ENCODE results near the gene HS6ST2.

HS6ST2 gene

DNA sequence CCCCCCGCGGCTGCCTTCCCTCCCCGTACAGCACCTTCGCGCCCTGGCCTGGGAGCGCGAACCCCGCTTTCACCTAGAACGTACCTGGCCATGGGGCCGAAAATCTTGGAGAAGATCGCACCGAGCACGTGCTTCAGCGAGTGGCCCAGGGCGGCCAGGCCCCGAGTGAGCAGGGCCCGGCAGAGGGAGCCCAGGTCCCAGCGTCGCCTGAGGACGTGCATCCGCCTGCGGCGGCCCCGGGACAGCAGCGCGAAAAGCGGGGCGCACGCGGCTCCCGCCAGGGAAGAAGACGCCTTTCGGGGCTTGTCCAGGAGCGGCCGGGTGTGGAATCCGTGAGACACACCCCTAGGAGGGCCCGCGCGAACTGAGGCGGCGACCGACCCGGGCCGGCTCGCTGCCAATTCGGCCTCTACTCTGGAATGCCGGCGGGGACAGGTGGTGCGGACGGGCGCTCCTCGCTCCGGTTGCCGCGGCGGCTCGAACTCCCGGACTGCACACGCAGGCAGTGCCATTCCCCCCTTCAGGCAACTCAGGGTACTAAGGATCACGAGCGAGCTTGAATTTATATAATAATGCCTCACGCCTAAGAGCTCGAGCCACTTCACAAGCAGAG is at the start of gene HS6ST2:
Gene HS6ST2 (minus strand): TSS at position 539 of the 613 bp plus-strand sequence.
- TF ChIP-seq, protein P1, sequence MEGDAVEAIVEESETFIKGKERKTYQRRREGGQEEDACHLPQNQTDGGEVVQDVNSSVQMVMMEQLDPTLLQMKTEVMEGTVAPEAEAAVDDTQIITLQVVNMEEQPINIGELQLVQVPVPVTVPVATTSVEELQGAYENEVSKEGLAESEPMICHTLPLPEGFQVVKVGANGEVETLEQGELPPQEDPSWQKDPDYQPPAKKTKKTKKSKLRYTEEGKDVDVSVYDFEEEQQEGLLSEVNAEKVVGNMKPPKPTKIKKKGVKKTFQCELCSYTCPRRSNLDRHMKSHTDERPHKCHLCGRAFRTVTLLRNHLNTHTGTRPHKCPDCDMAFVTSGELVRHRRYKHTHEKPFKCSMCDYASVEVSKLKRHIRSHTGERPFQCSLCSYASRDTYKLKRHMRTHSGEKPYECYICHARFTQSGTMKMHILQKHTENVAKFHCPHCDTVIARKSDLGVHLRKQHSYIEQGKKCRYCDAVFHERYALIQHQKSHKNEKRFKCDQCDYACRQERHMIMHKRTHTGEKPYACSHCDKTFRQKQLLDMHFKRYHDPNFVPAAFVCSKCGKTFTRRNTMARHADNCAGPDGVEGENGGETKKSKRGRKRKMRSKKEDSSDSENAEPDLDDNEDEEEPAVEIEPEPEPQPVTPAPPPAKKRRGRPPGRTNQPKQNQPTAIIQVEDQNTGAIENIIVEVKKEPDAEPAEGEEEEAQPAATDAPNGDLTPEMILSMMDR (IDR thresholded peaks at IDR 0.05; ENCODE audit: extremely low read depth, insufficient read depth, missing control alignments), result no peak
- DNase-seq (ENCODE audit: low spot score), result no peak
- in situ Hi-C loops (cut with MboI; ENCODE audit: low pct_unique_long_range_greater_than_20kb, low sequenced_read_pairs, unreplicated experiment), result no loop called here

DNA sequence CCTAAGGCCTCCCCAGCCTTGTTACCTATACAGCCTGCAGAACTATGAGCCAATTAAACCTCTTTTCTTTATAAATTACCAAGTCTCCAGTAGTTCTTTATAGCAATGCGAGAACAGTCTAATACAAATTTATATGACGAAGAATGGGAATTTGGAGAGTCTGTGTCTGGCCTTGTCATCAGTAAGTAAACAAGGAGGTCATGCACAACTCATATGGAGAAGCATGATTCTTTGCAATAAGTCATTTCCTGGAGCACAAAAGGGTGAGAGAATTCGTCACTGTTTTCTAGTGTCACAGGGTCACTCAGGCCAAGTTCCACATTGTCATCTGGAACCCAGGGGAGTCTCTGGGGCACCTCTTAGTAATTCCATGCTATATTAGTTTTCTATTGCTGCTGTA is 49.0 kb upstream of the HS6ST2 start:
- in situ Hi-C loops (cut with MboI; ENCODE audit: low pct_unique_long_range_greater_than_20kb, low sequenced_read_pairs, unreplicated experiment), result no loop called here
- TF ChIP-seq, protein P1 (IDR thresholded peaks at IDR 0.05; ENCODE audit: extremely low read depth, insufficient read depth, missing control alignments), result no peak
- DNase-seq (ENCODE audit: low spot score), result no peak

DNA sequence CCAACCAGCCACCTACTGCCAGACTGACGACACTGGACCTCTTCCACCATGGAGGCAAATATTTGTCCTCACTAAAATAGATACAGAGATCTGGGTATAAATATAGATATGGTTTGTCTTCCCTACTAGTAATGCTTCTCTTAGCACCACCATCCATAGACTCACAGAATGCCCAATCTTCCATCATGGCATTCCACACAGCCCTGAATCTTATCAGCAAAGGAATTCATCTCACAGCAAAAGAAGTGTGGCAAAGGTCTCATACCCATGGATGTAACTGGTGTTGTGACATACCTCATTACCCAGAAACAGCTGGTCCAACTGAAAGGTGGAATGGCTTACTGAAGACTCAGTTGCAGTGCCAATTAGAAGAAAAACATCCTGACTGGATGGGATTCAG is 47.2 kb upstream of the HS6ST2 start:
- in situ Hi-C loops (cut with MboI; ENCODE audit: low pct_unique_long_range_greater_than_20kb, low sequenced_read_pairs, unreplicated experiment), result no loop called here
- TF ChIP-seq, protein P1 (IDR thresholded peaks at IDR 0.05; ENCODE audit: extremely low read depth, insufficient read depth, missing control alignments), result no peak
- DNase-seq (ENCODE audit: low spot score), result no peak

GRCh38 chrX:133005042-133005441 is 46.6 kb upstream of the HS6ST2 start:
- in situ Hi-C loops (cut with MboI; ENCODE audit: low pct_unique_long_range_greater_than_20kb, low sequenced_read_pairs, unreplicated experiment), result no loop called here
- TF ChIP-seq, protein P1 (IDR thresholded peaks at IDR 0.05; ENCODE audit: extremely low read depth, insufficient read depth, missing control alignments), result peak; percentile 62
- peak; percentile 12 for DNase-seq (ENCODE audit: low spot score)

DNA sequence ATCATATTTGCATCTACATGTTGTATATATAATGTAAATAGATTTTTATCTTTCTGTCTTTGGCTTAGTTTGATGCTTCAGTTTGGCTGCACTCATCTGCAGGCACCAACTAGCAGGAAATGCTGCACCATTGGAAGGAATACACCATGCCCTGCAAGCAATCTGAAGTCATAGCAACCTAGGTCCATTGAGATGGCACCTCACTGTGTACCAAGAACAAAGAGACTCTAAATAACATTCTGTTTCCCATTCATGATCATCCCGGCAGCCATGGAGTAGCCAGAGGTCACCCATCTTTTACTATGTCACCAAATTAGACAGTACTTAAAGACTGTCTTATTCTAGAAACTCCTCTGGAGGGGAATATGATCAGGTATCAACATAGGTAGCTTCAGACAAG is 40.8 kb upstream of the HS6ST2 start:
- TF ChIP-seq, protein P1 (IDR thresholded peaks at IDR 0.05; ENCODE audit: extremely low read depth, insufficient read depth, missing control alignments), result no peak
- no peak for DNase-seq (ENCODE audit: low spot score)
- in situ Hi-C loops (cut with MboI; ENCODE audit: low pct_unique_long_range_greater_than_20kb, low sequenced_read_pairs, unreplicated experiment), result loop anchor here (25.0 kb wide), 1 partner anchor 663 kb away; no protein-coding TSS in a partner anchor

DNA sequence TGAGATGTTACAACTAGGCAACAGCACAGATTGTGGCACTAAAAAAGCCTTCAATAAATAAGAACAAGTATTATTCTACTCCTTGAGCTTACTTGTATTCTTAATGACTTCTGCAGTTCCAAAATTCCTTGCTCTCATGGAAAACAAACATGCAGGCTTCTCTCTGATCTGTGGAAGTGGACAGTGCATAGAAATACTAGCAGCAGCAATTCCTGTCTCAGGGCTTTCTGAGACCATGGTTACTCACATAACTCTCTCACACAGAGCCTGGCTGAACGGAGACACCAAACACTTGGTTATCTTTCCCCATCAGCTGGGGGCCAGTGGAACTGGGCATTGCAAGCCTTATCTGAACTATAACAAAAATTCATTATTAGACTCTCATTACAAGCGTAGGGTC is 32.4 kb upstream of the HS6ST2 start:
- in situ Hi-C loops (cut with MboI; ENCODE audit: low pct_unique_long_range_greater_than_20kb, low sequenced_read_pairs, unreplicated experiment), result loop anchor here (25.0 kb wide), 1 partner anchor 671 kb away; no protein-coding TSS in a partner anchor
- TF ChIP-seq, protein P1 (IDR thresholded peaks at IDR 0.05; ENCODE audit: extremely low read depth, insufficient read depth, missing control alignments), result no peak
- DNase-seq (ENCODE audit: low spot score), result no peak

All from GM13977 (cell line).